Activated naive CD4-positive, alpha-beta T cell treated with anti-CD3 and anti-CD28 coated beads for 36 hours (primary cell): ENCODE measurements around the gene MT1A. TPM values are rescaled to one million over a fixed set of nuclear protein-coding genes. Genes with fewer than 3 reads are reported as not detected.

Experiments
- CTCF ChIA-PET: fragments of 350-600 bp; sonication (Branson Sonifier 250); formaldehyde crosslinking; loops from one replicate; lab custom pipeline; 2021; ENCODE audit warnings: antibody characterized with exemption; lab: Charles Lee
- DNase-seq: peaks from one replicate; pipeline ENCODE4 v3.0.0-alpha.2; 2020
- H3K27ac Mint-ChIP-seq: one replicate; pipeline ENCODE4 v1.8.0; 2021; ENCODE audit warnings: mild to moderate bottlenecking, mixed read lengths
- H3K27me3 Mint-ChIP-seq: one replicate; pipeline ENCODE4 v1.8.0; 2021; ENCODE audit warnings: low read depth, mixed read lengths
- H3K36me3 Mint-ChIP-seq: one replicate; pipeline ENCODE4 v1.8.0; 2021; ENCODE audit warnings: low read depth, mixed read lengths
- H3K4me1 Mint-ChIP-seq: one replicate; pipeline ENCODE4 v1.8.0; 2021; ENCODE audit warnings: low read depth, mixed read lengths
- H3K4me3 Mint-ChIP-seq: one replicate; pipeline ENCODE4 v1.8.0; 2021; ENCODE audit warnings: mild to moderate bottlenecking, moderate library complexity, mixed read lengths
- H3K9me3 Mint-ChIP-seq: one replicate; pipeline ENCODE4 v1.8.0; 2021; ENCODE audit warnings: mixed read lengths
- intact Hi-C: fragments of 100-400 bp; cut with micrococcal nuclease; formaldehyde crosslinking; loops from one replicate; pipeline ENCODE4 v1.15.1; 2023
- total RNA-seq, 2 experiments: library from RNA; stranded (reverse); gene quantifications; one replicate each; pipeline ENCODE4 v1.2.3, GENCODE V29; 2021

MT1A gene
- total RNA-seq, 2 experiments from 2014 or later, result not detected

DNA sequence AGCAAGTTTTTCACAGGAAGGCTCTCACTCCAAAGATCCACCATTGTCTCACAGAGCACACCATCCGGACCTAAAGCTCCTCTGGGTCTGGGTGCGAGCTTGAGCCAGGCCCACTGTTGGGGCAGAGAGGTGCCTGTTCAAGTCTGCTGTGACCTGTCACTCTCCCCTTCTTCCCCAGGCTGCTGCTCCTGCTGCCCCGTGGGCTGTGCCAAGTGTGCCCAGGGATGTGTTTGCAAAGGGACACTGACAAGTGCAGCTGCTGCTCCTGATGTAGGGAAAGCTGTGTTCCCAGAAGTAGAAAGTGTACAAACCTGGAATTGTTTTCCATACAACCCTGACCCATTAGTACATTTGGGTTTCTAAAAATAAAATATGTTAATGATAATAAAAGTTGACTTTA, 39.0 kb downstream of the MT1A start:
- CTCF ChIA-PET, result interaction anchor here (0.6 to 0.7 kb wide), 3 partner anchors 23 to 836 kb away, joined by 3 read pairs; partner anchors contain the start of gene MT2A
- Mint-ChIP-seq H3K27ac (no peak overlapping the region), H3K36me3 (no peaks in the 10 kb centered on the region), H3K4me3 (no peak overlapping the region), H3K9me3 (no peaks in the 10 kb centered on the region), H3K27me3 (peaks cover 4% of the 10 kb centered on the region), H3K4me1 (peaks cover 15% of the 10 kb centered on the region)
- intact Hi-C loops, result no loop called here
- no peak for DNase-seq

DNA sequence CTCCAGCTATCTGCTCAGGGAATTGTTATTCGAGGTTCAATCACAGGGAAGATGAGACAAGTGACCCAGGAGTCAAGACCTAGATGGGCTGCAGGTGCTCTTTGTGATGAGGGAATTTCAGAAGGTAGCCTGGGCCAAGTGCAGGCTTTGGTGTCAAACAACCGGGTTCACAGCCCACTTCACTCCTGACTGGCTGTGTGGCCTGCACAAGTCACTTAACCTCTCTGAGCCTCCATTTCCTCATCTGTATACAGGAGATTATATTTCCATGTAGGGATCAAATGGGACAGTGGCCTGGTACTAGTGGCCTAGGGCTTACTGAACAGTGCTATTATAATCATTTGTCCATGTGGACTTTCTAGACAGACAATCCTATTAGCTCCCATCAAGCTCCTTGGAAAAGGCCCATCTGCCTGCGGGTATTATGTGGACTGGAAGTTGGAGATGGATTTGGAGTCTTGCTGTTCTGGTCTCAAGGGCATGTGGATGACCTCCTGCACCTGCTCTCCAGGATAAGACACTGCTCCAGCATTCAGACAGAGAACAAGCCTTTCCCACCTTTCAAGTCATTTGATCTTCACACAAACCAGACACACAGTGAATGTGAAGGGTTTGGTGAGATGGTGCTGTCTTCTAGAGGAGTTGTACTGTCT, 40.7 kb downstream of the MT1A start:
- CTCF ChIA-PET, result interaction anchor here (1.0 kb wide), 1 partner anchor 22 kb away, joined by 5 read pairs; no protein-coding TSS in a partner anchor
- DNase-seq, result no peak
- H3K4me3 Mint-ChIP-seq, result no peak overlapping the region
- intact Hi-C loops, result no loop called here
- peaks cover 4% of the 10 kb centered on the region for H3K27me3 Mint-ChIP-seq
- peaks cover 27% of the 10 kb centered on the region for H3K4me1 Mint-ChIP-seq
- no peaks in the 10 kb centered on the region for H3K36me3 Mint-ChIP-seq
- H3K27ac Mint-ChIP-seq, result no peak overlapping the region
- no peaks in the 10 kb centered on the region for H3K9me3 Mint-ChIP-seq

DNA sequence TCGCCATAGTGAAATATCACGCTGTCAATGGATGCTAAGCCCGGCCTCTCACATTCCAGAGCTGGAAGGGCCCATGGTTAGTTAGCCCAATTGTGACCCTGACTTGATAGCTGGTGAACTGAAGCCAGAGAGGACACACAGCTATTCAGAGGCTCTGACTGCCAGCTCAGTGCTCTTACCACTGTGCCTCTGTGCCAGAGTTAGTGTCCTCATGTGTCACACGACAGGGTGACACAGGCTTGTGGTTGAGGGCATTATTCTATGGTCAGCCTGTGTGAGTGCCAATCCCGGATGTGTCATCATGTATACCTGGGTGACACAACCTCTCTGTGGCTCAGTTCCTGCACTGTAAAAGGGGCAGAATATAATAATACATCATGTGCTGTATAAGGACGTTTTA, 41.4 kb downstream of the MT1A start:
- Mint-ChIP-seq H3K9me3 (no peaks in the 10 kb centered on the region), H3K36me3 (no peaks in the 10 kb centered on the region), H3K27me3 (peaks cover 4% of the 10 kb centered on the region), H3K4me3 (no peak overlapping the region), H3K4me1 (peaks cover 28% of the 10 kb centered on the region), H3K27ac (no peak overlapping the region)
- intact Hi-C loops, result loop anchor here (5.0 kb wide), 1 partner anchor 252 kb away; the partner anchor contains the start of gene HERPUD1
- DNase-seq, result no peak
- CTCF ChIA-PET, result no interaction called here

DNA sequence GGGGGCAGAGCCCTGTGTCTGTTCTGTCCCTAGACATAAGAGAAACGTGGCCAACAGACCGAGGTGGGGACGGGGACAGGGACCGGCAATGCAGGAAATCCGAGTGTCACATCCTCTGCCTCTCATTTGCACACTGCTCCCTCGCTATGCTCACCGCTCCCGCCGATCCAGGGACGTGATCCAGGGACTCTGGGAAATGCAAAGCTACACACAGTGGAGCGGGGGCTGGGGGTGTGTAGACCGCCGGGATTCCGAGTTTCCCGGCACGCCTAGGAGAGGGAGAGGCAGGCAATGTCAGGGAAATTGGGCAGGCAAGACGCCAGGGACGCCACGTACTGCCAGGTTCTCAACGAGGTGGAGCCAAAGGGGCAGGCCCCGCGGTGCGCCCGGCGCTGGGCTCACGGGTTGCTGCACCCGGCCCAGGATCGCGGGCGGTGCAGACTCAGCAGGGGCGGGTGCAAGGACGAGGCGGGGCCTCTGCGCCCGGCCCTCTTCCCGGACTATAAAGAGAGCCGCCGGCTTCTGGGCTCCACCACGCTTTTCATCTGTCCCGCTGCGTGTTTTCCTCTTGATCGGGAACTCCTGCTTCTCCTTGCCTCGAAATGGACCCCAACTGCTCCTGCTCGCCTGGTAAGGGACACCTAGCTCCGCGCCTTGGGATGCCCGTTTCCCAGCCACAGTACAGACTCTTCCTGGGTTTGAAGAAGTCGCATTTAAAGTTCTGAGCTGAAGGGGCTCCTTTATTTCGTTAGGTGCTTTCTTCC, 43.7 kb downstream of the MT1A start, which contains the start of gene MT1X:
MT1X (plus strand) TSS at position 532 of the 764 bp plus-strand sequence; CDS start at position 603, 71 bp downstream.
- intact Hi-C loops, result loop anchor here (1.0 to 5.0 kb wide), 12 partner anchors 8 to 325 kb away; partner anchors contain the start of genes HERPUD1, MT1E, MT1F and MT1G
- Mint-ChIP-seq H3K36me3 (peaks cover 4% of the 10 kb centered on the region), H3K4me3 (peak within 1 kb of the TSS; percentile 92), H3K4me1 (peaks cover 19% of the 10 kb centered on the region), H3K27ac (peak within 1 kb of the TSS; percentile 96), H3K27me3 (no peaks in the 10 kb centered on the region), H3K9me3 (peaks cover 3% of the 10 kb centered on the region)
- peak; percentile 95 for DNase-seq
- CTCF ChIA-PET, result interaction anchor here (1.0 to 3.9 kb wide), 4 partner anchors 8 to 106 kb away, joined by 3 to 19 read pairs (median 4); no protein-coding TSS in a partner anchor

DNA sequence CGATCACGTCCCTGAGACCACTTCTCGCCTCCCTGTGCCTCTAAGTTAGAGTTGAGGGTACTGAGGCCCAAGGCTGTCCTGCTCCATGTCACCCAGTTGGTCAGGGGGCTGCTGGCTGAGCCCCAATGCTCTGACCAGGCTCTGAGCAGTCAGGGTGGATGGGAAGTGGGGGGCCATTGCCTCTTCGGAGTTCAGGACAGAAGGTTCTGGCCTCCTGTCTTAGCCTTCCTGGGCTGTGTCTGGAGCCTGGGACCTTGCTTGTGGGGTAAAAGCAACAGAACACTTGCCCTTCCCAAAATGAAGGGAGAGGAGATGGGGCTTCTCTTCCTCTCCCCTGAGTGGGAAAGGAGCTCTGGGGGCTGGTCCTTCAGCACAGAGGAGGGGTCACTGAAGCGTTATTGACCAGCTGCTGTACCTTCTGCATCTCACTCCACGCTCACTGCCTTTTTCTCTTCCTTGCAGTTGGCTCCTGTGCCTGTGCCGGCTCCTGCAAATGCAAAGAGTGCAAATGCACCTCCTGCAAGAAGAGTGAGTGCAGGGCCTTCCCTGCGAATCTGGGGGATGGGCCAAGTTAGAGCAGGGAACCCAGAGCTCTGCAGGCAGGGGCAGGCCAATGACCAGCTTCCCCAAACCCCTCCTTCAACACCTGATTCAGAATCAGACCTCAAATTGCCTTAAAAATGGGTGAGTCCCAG, 44.4 kb downstream of the MT1A start:
- H3K9me3 Mint-ChIP-seq, result peaks cover 3% of the 10 kb centered on the region
- DNase-seq, result peak; percentile 28
- intact Hi-C loops, result loop anchor here (1.0 to 5.0 kb wide), 12 partner anchors 9 to 326 kb away; partner anchors contain the start of genes HERPUD1, MT1E, MT1F and MT1G
- H3K4me3 Mint-ChIP-seq, result peak overlapping the region; percentile 92
- H3K27me3 Mint-ChIP-seq, result no peaks in the 10 kb centered on the region
- CTCF ChIA-PET, result interaction anchor here (1.2 to 3.9 kb wide), 4 partner anchors 9 to 169 kb away, joined by 3 to 19 read pairs (median 4); no protein-coding TSS in a partner anchor
- H3K36me3 Mint-ChIP-seq, result peaks cover 4% of the 10 kb centered on the region
- peaks cover 19% of the 10 kb centered on the region for H3K4me1 Mint-ChIP-seq
- peak overlapping the region; percentile 83 for H3K27ac Mint-ChIP-seq

DNA sequence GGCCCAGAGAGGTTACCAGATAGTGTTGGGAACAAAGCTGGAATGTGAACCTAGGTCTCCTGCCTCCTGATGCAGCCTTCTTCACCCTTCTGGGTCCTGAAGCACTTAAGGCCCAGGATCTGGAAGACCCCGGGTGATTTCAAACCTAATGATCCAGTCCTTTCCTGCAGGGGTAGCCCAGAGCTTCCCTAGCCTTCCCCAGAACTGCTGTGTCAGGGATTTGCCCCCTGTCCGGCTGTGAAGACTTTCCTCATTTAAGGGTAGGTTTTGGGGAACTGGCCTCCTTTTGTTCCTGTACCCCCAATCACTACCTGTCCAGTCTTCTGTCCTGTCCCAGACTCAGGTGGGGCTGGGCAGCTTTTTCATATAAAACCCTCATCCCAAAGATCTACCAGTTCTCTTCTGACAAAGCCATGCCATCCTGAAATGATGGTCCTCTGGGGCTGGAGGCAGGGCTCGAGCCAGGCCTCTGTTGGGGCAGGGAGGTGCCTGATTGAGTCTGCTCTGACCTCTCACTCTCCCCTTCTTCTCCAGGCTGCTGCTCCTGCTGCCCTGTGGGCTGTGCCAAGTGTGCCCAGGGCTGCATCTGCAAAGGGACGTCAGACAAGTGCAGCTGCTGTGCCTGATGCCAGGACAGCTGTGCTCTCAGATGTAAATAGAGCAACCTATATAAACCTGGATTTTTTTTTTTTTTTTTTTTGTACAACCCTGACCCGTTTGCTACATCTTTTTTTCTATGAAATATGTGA, 45.1 kb downstream of the MT1A start:
- H3K9me3 Mint-ChIP-seq, result peaks cover 3% of the 10 kb centered on the region
- peaks cover 19% of the 10 kb centered on the region for H3K4me1 Mint-ChIP-seq
- H3K36me3 Mint-ChIP-seq, result peaks cover 6% of the 10 kb centered on the region
- no peaks in the 10 kb centered on the region for H3K27me3 Mint-ChIP-seq
- CTCF ChIA-PET, result interaction anchor here (0.6 to 3.9 kb wide), 5 partner anchors 19 to 490 kb away, joined by 3 to 19 read pairs (median 5); no protein-coding TSS in a partner anchor
- intact Hi-C loops, result loop anchor here (2.0 to 5.0 kb wide), 2 partner anchors 19 to 249 kb away; partner anchors contain the start of gene HERPUD1
- H3K4me3 Mint-ChIP-seq, result peak overlapping the region; percentile 92
- no peak for DNase-seq
- no peak overlapping the region for H3K27ac Mint-ChIP-seq

DNA sequence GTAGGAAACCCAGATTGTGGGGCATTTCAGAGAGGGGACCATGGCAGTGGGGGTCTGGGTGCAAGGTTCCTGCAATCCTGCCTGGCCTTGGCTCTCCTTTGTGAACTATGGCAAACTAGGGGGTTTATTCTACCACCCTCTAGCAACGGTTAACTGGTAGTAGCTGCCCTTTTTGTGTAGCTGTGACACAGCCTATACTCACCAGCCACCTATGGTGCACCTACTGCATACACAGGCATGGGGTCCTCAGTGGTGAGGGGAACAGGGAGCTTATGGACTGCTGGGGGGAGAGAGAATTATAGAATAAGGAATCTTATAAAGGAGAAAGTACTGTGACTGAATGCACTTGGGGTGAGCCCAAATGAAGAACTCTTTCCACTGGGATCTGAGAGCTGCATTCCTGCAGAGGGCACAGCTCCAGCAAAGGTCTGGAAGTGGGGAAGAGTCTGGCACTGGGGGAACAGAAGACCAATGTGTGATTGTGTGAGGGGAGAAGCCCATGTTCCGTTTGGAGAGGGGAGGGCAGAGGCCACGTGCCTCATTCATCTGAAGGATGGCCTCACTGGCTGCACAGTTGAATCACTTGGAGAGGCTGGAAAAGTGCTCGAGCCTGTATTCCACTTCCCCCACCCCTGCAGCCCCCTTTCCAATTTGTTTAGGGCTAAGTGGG, 45.9 kb downstream of the MT1A start:
- CTCF ChIA-PET, result interaction anchor here (0.6 to 3.9 kb wide), 3 partner anchors 18 to 207 kb away, joined by 4 to 19 read pairs (median 6); no protein-coding TSS in a partner anchor
- peaks cover 19% of the 10 kb centered on the region for H3K4me1 Mint-ChIP-seq
- intact Hi-C loops, result loop anchor here (5.0 kb wide), 1 partner anchor 248 kb away; the partner anchor contains the start of gene HERPUD1
- no peaks in the 10 kb centered on the region for H3K27me3 Mint-ChIP-seq
- H3K27ac Mint-ChIP-seq, result no peak overlapping the region
- no peak for DNase-seq
- peaks cover 6% of the 10 kb centered on the region for H3K36me3 Mint-ChIP-seq
- no peak overlapping the region for H3K4me3 Mint-ChIP-seq
- H3K9me3 Mint-ChIP-seq, result peaks cover 3% of the 10 kb centered on the region

DNA sequence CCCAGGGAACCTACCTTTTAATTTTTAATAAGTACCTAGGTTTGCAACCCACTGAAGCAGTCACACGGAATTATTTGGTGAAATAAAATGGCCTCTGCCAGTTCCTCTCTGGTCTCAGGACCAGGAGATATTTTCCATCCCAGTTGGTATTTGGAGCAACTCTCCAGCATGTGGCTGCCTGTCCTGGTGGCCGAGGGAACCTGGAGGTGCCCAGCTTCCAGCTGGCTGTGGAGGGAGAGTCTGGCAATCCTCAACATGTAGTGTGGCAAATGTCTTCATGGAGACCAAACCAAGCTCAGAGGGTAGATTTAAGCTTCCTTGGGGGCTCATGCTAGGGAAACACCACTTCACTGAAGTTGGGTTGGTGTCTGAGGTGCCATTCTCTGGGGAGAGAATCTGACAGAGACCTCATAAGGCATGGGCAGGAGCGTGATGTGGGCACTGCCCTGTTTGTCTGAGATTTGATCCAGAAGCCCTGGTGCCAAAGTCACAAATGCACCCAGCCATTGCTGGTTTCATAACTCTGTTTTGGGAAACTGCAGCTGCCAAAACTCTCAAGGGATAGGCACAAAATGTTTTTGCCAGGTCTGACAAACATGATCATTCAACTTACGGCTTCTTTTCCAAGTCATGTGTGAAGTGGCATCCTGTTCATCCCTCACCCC, 46.6 kb downstream of the MT1A start:
- peaks cover 3% of the 10 kb centered on the region for H3K9me3 Mint-ChIP-seq
- intact Hi-C loops, result loop anchor here (5.0 kb wide), 1 partner anchor 247 kb away; the partner anchor contains the start of gene HERPUD1
- peaks cover 19% of the 10 kb centered on the region for H3K4me1 Mint-ChIP-seq
- no peaks in the 10 kb centered on the region for H3K27me3 Mint-ChIP-seq
- CTCF ChIA-PET, result interaction anchor here (1.9 to 3.9 kb wide), 2 partner anchors 17 to 42 kb away, joined by 6 to 19 read pairs; no protein-coding TSS in a partner anchor
- peaks cover 6% of the 10 kb centered on the region for H3K36me3 Mint-ChIP-seq
- DNase-seq, result no peak
- H3K4me3 Mint-ChIP-seq, result no peak overlapping the region
- H3K27ac Mint-ChIP-seq, result no peak overlapping the region

DNA sequence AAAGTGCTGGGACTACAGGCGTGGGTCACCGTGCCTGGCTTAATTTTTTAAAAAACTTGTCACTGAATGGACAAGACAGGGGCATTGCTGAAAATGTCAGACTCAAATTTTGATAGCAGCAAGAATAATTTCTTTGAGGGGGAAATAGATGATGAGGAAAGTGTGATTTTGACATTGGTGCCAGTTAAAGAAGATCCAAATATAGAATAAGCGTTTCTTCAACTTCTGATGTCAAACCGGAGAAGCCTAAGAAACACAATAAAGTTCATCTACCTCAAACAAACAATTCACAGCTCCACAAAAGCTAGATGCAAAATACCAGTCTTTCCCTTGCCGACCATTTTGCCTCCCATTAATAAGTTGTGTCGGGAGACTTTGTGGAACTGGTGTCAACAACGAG, 48.3 kb downstream of the MT1A start:
- peaks cover 3% of the 10 kb centered on the region for H3K9me3 Mint-ChIP-seq
- CTCF ChIA-PET, result no interaction called here
- H3K4me1 Mint-ChIP-seq, result peaks cover 16% of the 10 kb centered on the region
- H3K4me3 Mint-ChIP-seq, result no peak overlapping the region
- peaks cover 6% of the 10 kb centered on the region for H3K36me3 Mint-ChIP-seq
- H3K27ac Mint-ChIP-seq, result no peak overlapping the region
- intact Hi-C loops, result no loop called here
- DNase-seq, result no peak
- H3K27me3 Mint-ChIP-seq, result no peaks in the 10 kb centered on the region

DNA sequence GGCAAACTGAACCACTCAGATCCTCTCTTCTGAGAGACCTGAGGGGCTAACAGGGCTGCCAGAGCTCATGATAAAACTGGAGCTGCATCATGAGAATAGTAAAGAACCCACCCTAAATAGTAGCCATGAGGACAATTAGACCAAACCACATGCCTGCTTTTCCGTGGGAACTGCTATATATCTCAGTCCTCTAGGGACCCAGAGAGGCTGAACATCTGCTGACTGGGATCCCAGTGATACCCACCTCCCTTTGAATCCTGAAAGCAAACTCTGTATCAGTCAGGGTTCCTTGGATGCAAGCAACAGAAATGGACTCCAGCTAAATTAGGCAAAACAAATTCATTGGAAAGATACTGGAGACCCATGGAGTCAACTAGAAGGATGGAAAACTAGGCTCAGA, 50.3 kb downstream of the MT1A start:
- peaks cover 6% of the 10 kb centered on the region for H3K4me1 Mint-ChIP-seq
- peaks cover 3% of the 10 kb centered on the region for H3K9me3 Mint-ChIP-seq
- CTCF ChIA-PET, result interaction anchor here (0.6 to 1.1 kb wide), 2 partner anchors 13 to 18 kb away, joined by 3 to 6 read pairs; no protein-coding TSS in a partner anchor
- H3K4me3 Mint-ChIP-seq, result no peak overlapping the region
- H3K36me3 Mint-ChIP-seq, result peaks cover 6% of the 10 kb centered on the region
- no peaks in the 10 kb centered on the region for H3K27me3 Mint-ChIP-seq
- intact Hi-C loops, result no loop called here
- no peak overlapping the region for H3K27ac Mint-ChIP-seq
- DNase-seq, result no peak
